Mammary epithelial cell (primary cell): ENCODE measurements around the gene PDHB.

Experiments
- EZH2 ChIP-seq: IDR thresholded peaks from 2 replicates; pipeline ENCODE4 v1.6.1; 2012; ENCODE audit warnings: low read length, inconsistent platforms, borderline replicate concordance
- TF ChIP-seq, protein P1 (sequence below), 2 donors: IDR thresholded peaks in 1 of 2; conservative IDR thresholded peaks in 1 of 2; 2 replicates each; pipeline ENCODE4 v1.5.1; 2011 to 2012; ENCODE audit warnings: inconsistent platforms in 2 of 2, low read length in 2 of 2, mild to moderate bottlenecking in 2 of 2, control low read depth in 1 of 2, low read depth in 1 of 2; ENCODE audit not compliant: insufficient read depth in 1 of 2; ENCODE audit errors: extremely low read depth in 1 of 2

DNA sequence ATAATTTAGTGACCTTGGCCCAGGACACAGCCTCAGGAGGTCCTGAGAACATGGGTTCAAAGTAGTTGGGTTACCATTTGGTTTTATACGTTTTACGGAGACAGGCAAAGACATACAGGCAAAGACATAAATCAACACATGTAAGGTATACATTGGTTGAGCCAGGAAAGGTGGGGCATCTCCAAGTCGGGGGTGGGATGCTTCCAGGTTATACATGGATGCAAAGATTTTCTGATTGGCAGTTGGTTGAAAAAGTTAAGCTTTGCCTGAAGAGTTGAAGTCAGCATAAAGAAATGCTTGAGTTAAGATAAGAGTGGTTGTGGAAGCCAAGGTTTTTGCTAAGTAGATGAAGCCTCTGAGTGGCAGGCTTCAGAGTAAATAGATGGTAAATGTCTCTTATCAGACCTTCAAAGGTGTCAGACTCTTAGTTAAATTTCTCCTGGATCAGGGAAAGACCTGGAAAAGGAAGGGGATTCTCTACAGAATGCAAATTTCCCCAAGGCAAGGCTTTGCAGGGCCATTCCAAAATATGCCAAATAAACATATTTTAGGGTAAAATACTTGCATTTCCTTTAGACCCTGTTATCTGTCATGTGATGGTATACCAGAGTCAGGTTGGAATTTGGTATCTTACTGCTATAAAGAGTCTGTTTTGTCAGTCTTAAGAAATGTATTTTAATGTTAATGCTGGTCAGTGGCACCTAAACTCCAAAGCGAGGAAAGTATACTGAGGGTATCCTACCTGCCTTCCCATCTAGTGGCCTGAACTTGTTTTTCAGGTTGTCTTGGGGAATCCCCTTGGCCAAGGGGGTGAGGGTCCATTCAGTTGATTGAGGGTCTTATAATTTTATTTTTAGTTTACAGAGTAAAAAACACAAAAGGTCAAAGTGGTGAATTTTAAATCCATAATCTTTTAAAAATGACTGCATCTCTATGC is 8.2 kb upstream of the PDHB start:
- TF ChIP-seq, protein P1, sequence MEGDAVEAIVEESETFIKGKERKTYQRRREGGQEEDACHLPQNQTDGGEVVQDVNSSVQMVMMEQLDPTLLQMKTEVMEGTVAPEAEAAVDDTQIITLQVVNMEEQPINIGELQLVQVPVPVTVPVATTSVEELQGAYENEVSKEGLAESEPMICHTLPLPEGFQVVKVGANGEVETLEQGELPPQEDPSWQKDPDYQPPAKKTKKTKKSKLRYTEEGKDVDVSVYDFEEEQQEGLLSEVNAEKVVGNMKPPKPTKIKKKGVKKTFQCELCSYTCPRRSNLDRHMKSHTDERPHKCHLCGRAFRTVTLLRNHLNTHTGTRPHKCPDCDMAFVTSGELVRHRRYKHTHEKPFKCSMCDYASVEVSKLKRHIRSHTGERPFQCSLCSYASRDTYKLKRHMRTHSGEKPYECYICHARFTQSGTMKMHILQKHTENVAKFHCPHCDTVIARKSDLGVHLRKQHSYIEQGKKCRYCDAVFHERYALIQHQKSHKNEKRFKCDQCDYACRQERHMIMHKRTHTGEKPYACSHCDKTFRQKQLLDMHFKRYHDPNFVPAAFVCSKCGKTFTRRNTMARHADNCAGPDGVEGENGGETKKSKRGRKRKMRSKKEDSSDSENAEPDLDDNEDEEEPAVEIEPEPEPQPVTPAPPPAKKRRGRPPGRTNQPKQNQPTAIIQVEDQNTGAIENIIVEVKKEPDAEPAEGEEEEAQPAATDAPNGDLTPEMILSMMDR (conservative IDR thresholded peaks at IDR 0.05 in 1 of 2, IDR thresholded peaks at IDR 0.05 in 1 of 2; ENCODE audit: extremely low read depth in 1 of 2, insufficient read depth in 1 of 2, low read depth in 1 of 2, low read length in 2 of 2): no peak
- no peak for TF ChIP-seq EZH2
